Measurements from ENCODE around the gene CCDC148.

Gene CCDC148

GRCh38 chr2:158498749-158499136, 42.2 kb upstream of the CCDC148 start:
- no peak for TF ChIP-seq CTCF (IDR thresholded peaks at IDR 0.05; ENCODE audit: extremely low read depth, missing control alignments)

GRCh38 chr2:158498043-158498748, 41.6 kb upstream of the CCDC148 start:
- TF ChIP-seq CTCF (IDR thresholded peaks at IDR 0.05; ENCODE audit: extremely low read depth, missing control alignments) = no peak
- DNase-seq (ENCODE audit: low spot score) = no peak

More at GRCh38 chr2:158498749-158499136, 42.2 kb upstream of the CCDC148 start:
- DNase-seq (ENCODE audit: low spot score) = no peak

GRCh38 chr2:158497486-158497885, 40.9 kb upstream of the CCDC148 start:
- DNase-seq (ENCODE audit: low spot score) = no peak
- TF ChIP-seq CTCF (IDR thresholded peaks at IDR 0.05; ENCODE audit: extremely low read depth, missing control alignments) = no peak

GRCh38 chr2:158496986-158497385, 40.4 kb upstream of the CCDC148 start:
- DNase-seq (ENCODE audit: low spot score) = no peak
- no peak for TF ChIP-seq CTCF (IDR thresholded peaks at IDR 0.05; ENCODE audit: extremely low read depth, missing control alignments)

GRCh38 chr2:158495175-158495574, 38.6 kb upstream of the CCDC148 start:
- no peak for DNase-seq (ENCODE audit: low spot score)
- no peak for TF ChIP-seq CTCF (IDR thresholded peaks at IDR 0.05; ENCODE audit: extremely low read depth, missing control alignments)

- DNase-seq (ENCODE audit: low spot score) = no peak
- TF ChIP-seq CTCF (IDR thresholded peaks at IDR 0.05; ENCODE audit: extremely low read depth, missing control alignments) = no peak
Measured at GRCh38 chr2:158493458-158493857, 36.9 kb upstream of the CCDC148 start.

- no peak for TF ChIP-seq CTCF (IDR thresholded peaks at IDR 0.05; ENCODE audit: extremely low read depth, missing control alignments)
- DNase-seq (ENCODE audit: low spot score) = no peak
Measured at GRCh38 chr2:158491072-158491471, 34.5 kb upstream of the CCDC148 start.

All from GM20000 (cell line).